Subcutaneous preadipocyte (primary cell): ENCODE data around the gene UQCRC1. TPM values are rescaled to one million over a fixed set of nuclear protein-coding genes. Genes with fewer than 3 reads are reported as not detected.

Experiments
- small RNA-seq: library from RNA; depleted of rRNA; stranded (forward); fragments of <200 nt; gene quantifications from one replicate; pipeline ENCODE3, GENCODE V24; 2012
- total RNA-seq: library from RNA; depleted of rRNA; stranded (reverse); fragments of >200 nt; gene quantifications from 2 replicates; pipeline ENCODE4 v1.2.3, GENCODE V29; 2012

Gene UQCRC1
- total RNA-seq, result 316 and 340 TPM in 2 replicates

DNA sequence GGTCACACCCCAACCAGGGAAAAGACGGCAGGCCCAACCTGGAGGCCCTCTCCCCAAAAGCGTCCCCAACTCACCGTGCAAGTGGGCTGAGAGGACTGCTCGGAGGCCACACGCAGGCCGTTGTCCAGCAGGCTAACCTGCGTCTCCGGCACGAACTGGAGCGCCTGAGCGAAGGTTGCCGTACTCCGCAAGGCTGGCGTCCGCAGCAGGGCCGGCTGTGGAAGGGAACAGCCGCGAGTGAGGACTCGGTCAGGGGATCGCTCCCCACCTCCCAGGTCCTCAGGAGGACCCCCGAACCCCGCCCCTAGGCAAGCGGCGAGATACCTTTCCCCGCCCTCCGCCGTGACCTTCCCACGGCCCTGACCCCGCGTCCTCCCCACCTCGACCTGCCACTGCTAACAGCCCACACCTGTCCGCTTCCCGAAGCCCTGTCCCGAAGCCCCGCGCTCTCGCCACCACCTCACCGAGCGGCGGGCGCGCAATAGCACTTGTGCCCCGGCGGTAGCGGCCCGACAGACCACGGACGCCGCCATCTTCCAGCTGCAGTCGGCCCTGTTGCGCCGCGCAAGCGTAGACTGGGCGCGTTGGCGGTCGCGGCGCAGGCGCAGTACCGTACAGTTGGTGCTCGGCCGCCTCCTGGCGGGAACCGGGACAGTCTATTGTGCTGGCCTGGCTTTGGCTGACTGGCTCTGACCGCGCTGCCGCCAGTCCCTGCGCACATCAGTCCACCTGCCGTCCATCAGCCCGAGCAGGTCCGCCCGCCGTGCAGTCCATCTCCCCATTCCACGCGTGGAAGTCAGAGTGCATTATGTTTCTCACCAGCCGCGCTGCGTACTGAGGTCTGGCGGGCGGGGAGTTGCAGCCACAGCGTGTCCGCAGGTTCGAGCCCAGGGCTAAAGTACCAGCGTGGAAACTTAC lies at the start of gene UQCRC1:
Gene UQCRC1, minus strand, starts transcription at position 559 of the 918 bp plus-strand sequence. Its CDS starts 26 bp downstream, at position 533.

DNA sequence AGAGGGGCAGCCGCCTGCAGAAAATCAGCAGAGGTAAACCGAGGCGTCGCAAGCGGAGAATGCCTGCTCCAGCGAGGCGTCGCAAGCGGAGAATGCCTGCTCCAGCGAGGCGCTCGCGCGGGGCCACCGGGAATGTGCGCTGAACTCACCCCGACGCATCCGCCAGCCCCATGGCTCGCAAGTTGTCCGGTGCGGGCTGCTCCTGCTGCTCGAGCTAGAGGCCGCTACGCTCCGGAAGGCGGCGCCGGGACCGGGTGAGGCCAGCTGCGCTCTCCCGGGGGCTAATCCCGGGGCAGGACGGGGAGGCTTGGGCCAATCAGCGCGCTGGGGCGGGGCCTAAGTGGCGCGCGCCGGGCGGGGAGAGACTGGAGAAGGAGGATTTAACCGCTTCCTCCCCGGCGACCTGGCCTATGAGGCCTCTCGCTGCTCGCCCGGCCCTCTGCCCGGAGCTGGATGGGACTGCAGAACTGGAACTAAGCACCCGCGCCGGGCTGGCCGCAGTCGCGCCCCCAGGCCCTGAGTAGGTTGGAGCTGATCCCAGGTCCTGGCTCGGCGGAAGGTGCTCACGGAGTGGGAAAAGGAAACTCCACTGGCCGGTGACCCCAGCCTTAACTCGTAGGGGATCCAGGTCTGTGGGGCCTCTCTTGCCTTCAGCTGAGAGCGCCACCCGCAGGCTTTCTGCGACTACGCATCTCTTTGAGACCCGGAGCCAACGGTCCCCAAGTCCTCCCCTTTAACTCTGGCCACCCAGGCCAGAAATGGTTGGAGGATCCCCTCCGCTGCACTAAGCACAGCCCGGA lies 26.0 kb upstream of the UQCRC1 start, which contains the start of gene SLC26A6:
Gene SLC26A6, minus strand, starts transcription at position 240 of the 800 bp plus-strand sequence. Its CDS starts 68 bp downstream, at position 172.

DNA sequence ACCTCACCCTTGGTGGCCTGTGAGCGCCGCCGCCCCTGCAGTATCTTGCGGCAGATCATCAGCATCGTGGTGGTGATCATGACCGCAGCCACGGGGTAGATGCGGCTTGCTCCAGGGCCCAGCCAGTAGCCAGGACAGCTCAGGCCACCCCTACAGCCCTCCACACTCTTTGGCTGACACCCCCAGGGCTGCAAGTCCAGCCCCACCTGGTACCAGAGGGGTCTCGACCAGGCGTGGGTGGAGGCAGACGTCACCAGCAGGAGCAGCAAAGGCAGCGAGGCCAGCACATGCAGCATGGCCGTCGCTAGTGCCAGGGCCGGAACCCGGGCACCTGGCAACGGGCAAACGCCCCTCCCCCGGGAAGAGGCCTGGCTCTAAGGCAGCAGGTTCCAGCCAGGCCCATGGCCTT lies 12.0 kb upstream of the UQCRC1 start, which contains the start of gene TMEM89:
Gene TMEM89, minus strand, starts transcription at position 309 of the 409 bp plus-strand sequence. Its CDS starts 13 bp downstream, at position 296.

DNA sequence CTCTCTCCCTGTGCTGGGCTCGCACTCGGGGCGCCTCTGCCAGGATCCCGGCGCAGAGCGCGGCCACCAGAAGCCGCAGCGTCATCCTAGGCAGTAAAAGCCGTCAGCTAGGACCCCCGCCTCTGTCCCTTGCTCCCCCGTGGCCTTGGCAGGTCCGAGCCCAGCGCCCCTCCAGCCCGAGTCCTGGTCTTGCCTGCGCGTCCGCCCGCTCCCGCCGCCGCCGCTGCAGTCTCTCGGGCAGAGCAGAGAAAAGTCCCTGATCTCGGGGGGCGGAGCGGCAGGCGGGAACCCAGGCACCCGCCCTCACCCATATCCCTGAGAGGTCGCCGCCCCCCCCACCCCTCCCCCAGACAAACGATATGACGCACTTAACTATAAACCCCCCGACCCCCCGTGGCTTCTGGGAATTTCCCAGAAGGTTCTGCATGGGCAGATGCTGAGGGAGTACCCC lies 14.3 kb downstream of the UQCRC1 start, which contains the start of gene COL7A1:
Gene COL7A1, minus strand, starts transcription at position 255 of the 451 bp plus-strand sequence. Its CDS starts 170 bp downstream, at position 85.

DNA sequence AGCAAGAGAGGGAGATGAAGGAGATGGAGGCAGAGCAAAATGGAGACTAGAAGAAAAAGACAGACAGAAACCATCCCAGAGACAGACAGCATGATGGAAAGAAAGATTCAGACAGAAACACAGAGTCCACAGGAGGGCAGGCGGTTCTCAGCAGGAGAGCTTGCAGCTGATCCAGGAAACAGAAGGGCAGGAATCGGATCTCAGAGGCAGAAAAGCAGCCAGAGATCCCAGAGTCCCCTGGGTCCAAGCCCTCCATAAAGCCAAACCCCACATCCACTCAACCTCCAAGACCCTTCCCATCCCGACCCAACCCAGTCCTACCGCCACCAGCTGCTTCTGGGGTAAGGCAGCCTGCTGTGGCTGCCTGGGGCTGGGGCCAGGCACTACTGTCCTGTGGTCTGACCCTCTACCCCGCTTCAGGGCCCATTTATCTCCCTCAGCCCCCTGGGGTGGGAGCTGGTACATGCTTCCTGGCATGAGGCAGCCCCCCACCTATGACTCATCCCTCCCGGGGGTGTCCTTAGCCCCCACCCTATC lies 46.0 kb downstream of the UQCRC1 start, which contains the start of gene UCN2:
Gene UCN2, minus strand, starts transcription at position 400 of the 537 bp plus-strand sequence. CDS start 657 bp downstream, outside the sequence.

DNA sequence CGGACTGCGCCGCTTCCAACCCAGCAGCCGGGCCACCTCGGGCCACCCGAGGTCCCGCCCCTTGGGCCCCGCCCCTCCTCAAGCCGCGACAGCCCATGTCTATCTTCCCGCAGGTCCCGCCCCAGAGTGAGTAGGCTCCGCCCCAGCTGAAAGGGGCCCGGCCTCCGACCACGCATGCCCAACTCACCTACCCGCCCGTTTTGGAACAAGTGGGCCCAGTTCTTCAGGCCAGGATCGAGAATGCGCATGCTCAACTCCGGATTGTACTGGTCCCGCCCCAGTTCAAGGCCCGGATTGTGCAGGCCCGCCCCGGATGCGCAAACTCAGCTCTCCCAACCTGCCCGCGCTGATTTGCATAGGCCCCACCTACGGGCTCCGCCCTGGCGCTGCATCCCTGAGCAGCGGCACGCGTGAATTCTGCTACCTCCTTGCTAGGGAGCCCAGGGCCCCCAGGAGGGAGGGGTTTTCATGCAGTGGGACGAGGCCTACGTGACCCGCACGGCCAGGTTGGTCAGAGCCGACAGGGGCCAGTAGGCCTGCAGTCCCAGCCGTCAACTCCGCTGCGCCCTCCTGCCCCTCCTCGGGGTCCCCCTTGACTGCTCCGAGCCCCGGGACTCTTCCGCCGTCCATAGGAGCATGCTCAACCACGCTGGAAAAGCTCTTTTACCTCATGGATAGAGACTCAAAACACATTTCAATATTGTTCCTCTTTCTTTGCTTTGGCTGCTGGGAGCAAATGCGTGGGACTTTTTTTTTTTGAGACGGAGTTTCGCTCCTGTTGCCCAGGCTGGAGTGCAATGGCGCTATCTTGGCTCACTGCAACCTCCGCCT lies 52.4 kb downstream of the UQCRC1 start, which contains the start of gene PFKFB4:
Gene PFKFB4, minus strand, starts transcription at position 8 of the 831 bp plus-strand sequence. CDS start 26 bp downstream, outside the sequence.

Small RNA genes within 50 kb of the gene (small RNA-seq; reads per million reads assigned to genes)
- gene MIR6823, result not detected

Other genes with a start within 250 kb of the UQCRC1 start
- gene FBXW12, start 237.4 kb downstream of the UQCRC1 start, total RNA-seq, result 0.20 TPM in 1 of 2 replicates, not detected in the other
- 18.4 and 21.3 TPM in 2 replicates for gene PLXNB1, start 179.6 kb downstream of the UQCRC1 start, total RNA-seq
- gene CCDC51, start 169.5 kb downstream of the UQCRC1 start, total RNA-seq, result 19.7 and 22.8 TPM in 2 replicates
- 159 and 170 TPM in 2 replicates for gene TMA7, start 169.4 kb downstream of the UQCRC1 start, total RNA-seq
- gene ATRIP, start 162.9 kb downstream of the UQCRC1 start, total RNA-seq, result 9.2 and 16.6 TPM in 2 replicates
- gene SHISA5, start 105.5 kb downstream of the UQCRC1 start, total RNA-seq, result 114 and 122 TPM in 2 replicates
- gene PFKFB4, start 52.8 kb downstream of the UQCRC1 start, total RNA-seq, result 7.7 and 9.0 TPM in 2 replicates
- gene UCN2, start 45.9 kb downstream of the UQCRC1 start, total RNA-seq, result 0.20 TPM in 1 of 2 replicates, not detected in the other
- 3.3 and 17.8 TPM in 2 replicates for gene COL7A1, start 14.3 kb downstream of the UQCRC1 start, total RNA-seq
- gene TMEM89, start 12.1 kb upstream of the UQCRC1 start, total RNA-seq, result not detected in 2 replicates
- gene SLC26A6, start 25.8 kb upstream of the UQCRC1 start, total RNA-seq, result 22.0 and 30.7 TPM in 2 replicates
- gene CELSR3, start 53.2 kb upstream of the UQCRC1 start, total RNA-seq, result 0.59 and 0.73 TPM in 2 replicates
- 15.1 and 18.0 TPM in 2 replicates for gene NCKIPSD, start 76.3 kb upstream of the UQCRC1 start, total RNA-seq
- 35.6 and 47.0 TPM in 2 replicates for gene IP6K2, start 107.6 kb upstream of the UQCRC1 start, total RNA-seq
- 35.6 and 57.3 TPM in 2 replicates for gene PRKAR2A, start 238.2 kb upstream of the UQCRC1 start, total RNA-seq